Skin of body (tissue), 2 donors: Measurements from ENCODE around the gene RFT1. TPM values are rescaled to one million over a fixed set of nuclear protein-coding genes. Genes with fewer than 3 reads are reported as not detected.

ENCODE experiments used
- DNase-seq: peaks from one replicate; lab custom pipeline; 2025; lab: John Stamatoyannopoulos, UW
- total RNA-seq: library from RNA; depleted of rRNA; stranded (reverse); fragments of >200 nt; gene quantifications from one replicate; pipeline ENCODE4 v1.2.3, GENCODE V29; 2014

RFT1 gene
- total RNA-seq, 1 donor from 2014 or later: 9.2 TPM

DNA sequence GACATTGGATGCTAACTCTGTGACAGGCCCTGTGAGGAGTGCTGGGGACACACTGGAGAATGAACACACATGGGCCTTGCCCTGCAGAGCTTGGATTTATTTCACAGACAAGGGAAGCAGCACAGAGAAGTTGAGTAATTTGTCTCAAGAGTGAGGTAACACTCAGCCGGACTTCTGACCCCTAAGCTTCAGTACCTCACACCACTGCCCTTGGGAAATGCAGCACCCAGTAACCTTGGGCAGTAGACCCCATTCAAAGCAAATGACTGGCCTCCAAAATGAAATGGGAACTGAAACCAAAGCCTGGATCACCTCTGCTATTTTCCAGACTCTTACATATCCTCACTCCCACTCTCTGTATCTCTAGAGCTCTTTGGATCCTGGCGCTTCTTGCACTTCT is 37.3 kb downstream of the RFT1 start:
- DNase-seq: no peak

DNA sequence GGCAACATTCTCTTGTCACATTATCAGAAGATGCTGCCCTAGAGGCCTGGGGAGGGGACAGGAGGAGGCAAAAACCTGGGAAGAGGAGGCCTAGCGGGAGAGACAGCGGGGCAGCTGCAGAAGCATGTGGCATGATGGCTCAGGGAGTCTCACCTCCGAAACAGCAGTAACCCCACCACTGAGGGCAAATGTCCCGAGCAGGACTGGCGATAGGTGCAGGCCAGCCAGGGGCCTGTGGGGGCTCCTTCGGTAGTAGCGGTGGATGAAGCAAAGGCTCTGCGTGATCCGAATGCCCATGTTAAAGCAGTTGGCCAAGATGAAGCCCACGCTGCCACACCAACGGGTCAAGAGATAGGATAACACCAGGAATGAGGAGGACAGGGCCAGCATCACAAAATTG is 38.0 kb downstream of the RFT1 start:
- no peak for DNase-seq

- DNase-seq: no peak
Observed at GRCh38 chr3:53091011-53091410, 39.2 kb downstream of the RFT1 start.

- no peak for DNase-seq
Observed at GRCh38 chr3:53089511-53089910, 40.7 kb downstream of the RFT1 start.

DNA sequence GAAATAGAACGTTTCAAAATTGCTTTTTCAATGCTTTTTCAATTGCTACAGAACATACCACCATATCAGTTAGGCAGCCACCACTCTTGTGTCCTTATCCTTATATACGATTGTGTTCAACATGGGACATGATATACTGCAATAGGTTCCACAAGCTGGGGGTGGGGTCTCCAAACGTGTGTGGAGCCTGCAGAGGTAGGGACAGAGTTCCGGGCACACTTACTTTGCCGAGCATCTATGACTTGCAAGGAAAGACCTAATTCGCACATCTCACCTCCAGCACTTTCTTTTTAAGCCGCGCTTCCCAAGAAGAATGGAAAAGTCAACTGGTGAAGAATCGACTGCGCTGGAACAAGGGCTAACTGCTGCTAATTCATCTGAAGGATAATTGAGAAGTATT is 44.8 kb downstream of the RFT1 start:
- DNase-seq: no peak

GRCh38 chr3:53084310-53085001 is 45.8 kb downstream of the RFT1 start:
- peak; percentile 53 for DNase-seq

DNA sequence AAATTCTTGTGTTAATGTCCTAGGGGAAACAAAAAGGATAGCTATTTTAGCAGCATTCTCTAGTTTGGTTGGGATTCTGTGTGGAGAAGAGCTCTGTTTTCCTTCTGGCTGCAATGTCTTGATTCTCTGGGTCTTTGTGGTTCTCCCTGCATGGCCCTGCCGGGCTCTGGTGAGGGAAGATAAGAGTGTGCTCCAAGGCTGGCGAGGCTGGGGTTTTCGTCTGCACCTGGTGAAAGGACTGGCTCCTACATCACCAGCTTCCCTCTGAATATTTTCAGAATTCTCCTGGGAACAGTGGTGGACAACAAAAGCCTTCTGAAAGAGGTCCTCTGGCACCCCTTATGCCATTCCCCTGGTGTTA is 46.3 kb downstream of the RFT1 start:
- no peak for DNase-seq

- peak; percentile 84 for DNase-seq
Observed at GRCh38 chr3:53083521-53083920, 46.7 kb downstream of the RFT1 start.

DNA sequence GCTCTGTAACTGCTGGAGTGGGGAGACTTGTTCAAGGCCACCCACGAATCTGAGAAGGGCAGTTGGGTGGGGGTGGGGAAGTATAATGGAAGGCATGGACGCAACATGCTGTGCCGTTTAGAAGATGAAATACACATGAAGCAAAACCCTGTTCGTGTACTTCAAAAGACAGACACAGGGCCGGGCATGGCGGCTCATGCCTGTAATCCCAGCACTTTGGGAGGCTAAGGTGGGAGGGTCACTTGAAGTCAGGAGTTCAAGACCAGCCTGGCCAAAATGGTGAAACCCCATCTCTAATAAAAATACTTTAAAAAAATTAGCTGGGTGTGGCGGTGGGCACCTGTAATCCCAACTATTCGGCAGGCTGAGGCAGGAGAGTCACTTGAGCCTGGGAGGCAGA is 47.5 kb downstream of the RFT1 start:
- no peak for DNase-seq

DNA sequence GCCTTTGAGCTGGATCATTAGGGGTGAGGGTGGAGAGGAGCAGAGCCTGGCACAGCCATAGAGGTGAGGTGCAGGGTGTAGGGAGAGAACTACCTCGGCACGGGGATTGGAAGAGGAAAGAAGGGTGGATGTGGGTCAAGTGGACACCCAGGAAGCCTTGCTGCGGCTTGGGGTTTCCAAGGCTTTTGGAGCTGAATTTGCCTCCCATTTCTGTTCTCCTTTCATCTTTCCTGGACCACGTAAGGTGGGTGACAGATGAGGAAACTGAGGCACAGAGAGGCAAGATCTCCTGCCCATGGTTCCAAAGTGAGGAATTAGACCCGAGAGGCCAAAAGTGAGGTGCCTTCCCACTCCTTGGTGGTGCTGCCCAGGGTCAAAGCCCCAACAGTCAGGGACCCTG is 48.9 kb downstream of the RFT1 start:
- DNase-seq: no peak

DNA sequence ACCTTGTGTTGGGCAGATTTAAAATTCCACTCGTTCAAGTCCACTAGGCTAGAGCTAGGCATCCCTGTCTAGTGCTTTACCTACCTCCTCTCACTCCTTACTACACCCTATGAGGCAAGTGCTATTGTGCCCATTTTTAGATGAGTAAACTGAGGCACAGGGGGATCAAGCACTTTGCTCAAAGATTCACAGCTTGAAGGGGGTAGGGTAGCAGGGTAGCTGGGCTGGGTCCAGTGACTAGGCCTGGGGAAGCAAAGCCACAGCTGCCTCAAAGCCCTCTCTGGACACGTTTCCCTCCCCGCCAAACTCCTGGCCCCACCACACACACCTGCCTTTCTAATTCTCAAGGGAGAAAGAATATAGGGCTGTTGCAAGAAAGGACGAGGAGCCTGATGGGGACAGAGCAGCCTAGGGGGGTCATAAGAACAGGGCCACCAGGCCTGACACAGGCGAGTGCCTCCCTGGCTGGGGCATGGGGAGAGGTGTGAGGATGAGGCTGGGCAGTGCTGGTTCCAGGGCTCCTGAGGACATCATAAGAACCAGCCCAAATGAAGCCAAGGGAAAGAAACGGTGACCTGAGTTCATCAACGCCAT is 49.5 kb downstream of the RFT1 start:
- no peak for DNase-seq

DNA sequence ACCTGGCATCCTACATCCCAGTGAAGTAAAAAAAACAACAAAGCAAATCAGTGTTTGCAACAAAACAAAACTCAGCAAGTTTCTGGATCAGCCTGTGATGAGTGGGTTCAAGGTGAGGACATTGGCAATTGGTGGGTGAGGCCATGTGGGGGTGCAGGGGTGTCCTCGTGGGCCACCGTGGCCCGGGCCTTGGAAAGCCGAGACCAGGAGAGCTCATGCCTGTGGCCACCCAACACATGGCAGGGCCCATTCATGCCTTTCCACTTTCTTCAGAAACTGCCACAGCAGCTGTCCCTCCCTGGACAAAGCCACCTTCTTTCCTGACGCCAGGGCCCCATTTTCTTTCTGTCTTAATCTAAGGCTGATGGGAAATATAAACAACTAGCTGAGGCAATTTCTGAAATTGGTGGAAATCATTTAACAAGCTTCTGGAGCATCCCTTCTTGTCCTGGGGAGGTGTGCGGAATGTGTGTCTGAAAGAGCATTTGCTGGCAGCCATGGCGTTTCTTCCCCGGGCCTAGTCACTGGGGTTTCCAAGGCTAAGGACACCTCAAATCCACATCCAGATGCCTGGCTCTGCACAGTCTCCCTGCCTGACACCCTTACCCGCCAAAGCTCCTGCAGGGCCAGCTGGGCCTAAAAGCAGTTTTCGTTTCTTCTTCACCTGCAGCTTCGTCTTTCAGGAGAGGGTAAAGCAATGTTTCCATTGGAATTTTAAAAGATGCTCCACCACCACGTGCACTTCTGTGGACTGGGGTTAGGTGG is 50.3 kb downstream of the RFT1 start:
- no peak for DNase-seq

DNA sequence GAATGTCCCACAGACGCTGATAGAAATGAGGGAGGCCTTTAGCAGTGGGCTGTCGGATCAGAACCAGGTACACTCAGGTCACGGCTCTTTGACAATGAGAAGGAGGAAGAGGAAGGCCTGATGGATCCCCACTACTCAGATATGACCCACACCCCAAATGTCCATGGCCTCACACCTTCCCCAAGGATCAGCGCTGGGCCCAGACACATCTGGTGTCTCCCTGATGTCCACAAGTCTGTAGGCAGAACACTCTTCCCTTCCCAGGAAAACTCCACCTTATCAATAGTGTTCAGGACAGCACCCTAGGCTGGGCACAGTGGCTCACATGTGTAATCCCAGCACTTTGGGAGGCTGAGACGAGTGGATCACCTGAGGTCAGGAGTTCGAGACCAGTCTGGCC is 51.1 kb downstream of the RFT1 start:
- no peak for DNase-seq

DNA sequence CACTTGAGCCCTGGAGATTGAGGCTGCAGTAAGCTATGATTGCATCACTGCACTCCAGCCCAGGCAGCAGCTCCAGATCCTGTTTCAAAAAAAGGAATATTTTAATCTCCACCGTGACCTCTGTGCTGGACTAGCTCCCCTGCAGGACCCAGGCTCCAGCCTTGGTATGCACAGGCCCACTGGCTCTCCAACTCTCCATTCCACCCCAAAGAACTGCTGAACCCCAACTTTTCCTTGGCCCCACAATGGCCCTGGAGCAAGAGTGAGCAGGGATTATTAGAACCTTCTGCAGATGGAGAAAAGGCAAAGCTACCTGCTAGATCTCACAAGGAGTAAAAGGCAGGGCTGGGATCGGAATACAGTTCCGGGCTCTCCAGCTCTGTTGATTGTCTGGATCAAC is 51.6 kb downstream of the RFT1 start:
- no peak for DNase-seq

DNA sequence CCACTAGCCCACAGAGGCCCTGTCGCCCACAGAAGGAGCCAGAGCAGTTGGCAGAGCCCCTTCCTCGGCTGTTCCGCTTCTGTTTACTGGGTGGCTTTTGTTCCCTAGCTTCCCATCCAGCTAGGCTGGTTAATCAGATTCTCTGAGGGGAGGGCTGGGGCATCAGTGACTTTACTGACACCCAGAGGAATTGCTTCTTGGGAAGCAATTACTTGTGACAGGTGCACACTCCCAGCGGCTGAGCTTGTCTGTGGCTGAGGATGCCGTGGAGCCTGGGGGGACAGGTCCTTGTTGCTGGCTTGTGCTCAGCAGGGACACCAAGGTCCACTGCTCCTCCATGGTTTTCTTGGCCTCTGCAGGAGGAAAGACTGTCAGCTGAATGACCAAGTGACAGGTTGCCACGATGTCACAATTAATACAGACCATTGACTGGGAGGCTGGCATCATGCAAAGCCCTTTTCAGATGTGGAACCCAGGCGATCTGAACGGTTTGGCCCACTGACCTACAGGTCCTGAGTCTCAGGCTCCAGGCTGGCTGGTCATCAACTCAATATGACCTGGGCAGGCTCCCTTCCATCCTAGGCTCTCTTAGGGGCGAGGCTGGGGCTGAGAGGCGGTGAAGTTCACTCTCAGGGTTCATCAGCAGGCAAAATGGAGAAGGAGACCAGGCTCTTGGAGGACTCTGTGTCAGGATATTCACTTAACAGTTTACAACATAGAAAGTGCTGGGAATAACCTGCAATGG is 52.6 kb downstream of the RFT1 start:
- no peak for DNase-seq

DNA sequence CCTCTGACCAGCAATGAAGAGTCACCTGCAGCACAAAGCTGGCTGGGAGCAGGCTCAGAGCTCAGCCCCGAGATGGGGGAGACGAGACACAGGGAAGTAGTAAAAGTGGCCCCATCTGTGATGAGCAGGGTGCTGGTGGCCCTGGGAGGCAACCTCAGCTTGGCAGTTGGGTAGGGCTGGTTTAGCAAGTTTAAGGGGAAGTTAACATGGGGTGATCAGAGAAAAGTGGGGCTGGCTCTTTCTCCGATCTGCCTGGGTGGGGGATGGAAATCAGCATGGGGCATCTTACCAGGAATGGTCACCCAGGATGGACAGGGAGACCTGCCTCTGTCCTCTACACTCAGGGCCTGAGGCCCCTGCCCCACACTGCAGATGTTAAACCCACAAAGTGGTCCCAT is 54.5 kb downstream of the RFT1 start:
- no peak for DNase-seq

GRCh38 chr3:53074761-53075742 is 55.2 kb downstream of the RFT1 start:
- DNase-seq: no peak

DNA sequence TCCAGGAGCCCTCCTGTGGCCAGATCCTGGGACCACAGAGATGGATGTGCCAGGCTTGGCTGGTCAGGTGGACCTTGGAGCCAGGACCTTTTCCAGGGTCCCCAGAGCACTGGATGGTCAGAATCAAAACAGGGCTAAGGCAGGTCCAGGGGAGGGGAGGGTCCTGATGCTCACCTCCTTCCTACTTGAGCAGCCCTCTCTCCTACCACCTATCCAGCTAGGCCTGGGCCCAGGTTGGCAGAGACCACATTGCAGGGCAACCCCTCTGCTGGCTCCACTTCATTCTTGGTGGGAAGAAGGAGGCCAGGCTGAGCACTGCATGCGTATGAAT is 55.9 kb downstream of the RFT1 start:
- no peak for DNase-seq

GRCh38 chr3:53073553-53074365 is 56.5 kb downstream of the RFT1 start:
- no peak for DNase-seq
